GM12864 (cell line): ENCODE results near the gene HSD17B8.

Experiments used
- DNase-seq: peaks from one replicate; pipeline ENCODE4 v3.0.0-alpha.2; 2011; ENCODE audit warnings: low read depth
- H3K4me3 ChIP-seq: 2 replicates; pipeline ENCODE4 v1.5.1; 2011; ENCODE audit warnings: mild to moderate bottlenecking, low read depth, low read length, control low read depth
- TF ChIP-seq, protein P1 (sequence below): IDR thresholded peaks from 2 replicates; pipeline ENCODE4 v1.5.1; 2011; ENCODE audit warnings: low read depth, mild to moderate bottlenecking, moderate library complexity, low read length, control low read depth, inconsistent platforms; ENCODE audit errors: missing control alignments

The HSD17B8 gene

GRCh38 chr6:33236328-33236727, 31.9 kb downstream of the HSD17B8 start:
- no peak overlapping the region for H3K4me3 ChIP-seq
- DNase-seq: no peak
- TF ChIP-seq, protein P1, sequence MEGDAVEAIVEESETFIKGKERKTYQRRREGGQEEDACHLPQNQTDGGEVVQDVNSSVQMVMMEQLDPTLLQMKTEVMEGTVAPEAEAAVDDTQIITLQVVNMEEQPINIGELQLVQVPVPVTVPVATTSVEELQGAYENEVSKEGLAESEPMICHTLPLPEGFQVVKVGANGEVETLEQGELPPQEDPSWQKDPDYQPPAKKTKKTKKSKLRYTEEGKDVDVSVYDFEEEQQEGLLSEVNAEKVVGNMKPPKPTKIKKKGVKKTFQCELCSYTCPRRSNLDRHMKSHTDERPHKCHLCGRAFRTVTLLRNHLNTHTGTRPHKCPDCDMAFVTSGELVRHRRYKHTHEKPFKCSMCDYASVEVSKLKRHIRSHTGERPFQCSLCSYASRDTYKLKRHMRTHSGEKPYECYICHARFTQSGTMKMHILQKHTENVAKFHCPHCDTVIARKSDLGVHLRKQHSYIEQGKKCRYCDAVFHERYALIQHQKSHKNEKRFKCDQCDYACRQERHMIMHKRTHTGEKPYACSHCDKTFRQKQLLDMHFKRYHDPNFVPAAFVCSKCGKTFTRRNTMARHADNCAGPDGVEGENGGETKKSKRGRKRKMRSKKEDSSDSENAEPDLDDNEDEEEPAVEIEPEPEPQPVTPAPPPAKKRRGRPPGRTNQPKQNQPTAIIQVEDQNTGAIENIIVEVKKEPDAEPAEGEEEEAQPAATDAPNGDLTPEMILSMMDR: no peak

DNA sequence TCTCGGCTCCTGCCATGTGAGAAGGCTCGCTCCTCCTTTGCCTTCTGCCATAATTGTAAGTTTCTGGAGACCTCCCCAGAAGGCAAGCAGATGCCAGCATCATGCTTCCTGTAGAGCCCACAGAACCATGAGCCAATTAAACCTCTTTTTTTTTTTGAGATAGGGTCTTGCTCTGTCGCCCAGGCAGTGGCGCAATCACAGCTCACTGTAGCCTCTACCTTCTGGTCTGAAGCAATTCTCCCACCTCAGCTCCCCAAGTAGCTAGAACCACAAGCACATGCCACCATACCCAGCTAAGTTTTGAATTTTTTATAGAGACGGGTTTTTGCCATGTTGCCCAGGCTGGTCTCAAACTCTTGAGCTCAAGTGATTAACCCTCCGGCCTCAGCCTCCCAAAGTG, 32.4 kb downstream of the HSD17B8 start:
- no peak for DNase-seq
- H3K4me3 ChIP-seq: no peak overlapping the region
- TF ChIP-seq, protein P1: no peak

DNA sequence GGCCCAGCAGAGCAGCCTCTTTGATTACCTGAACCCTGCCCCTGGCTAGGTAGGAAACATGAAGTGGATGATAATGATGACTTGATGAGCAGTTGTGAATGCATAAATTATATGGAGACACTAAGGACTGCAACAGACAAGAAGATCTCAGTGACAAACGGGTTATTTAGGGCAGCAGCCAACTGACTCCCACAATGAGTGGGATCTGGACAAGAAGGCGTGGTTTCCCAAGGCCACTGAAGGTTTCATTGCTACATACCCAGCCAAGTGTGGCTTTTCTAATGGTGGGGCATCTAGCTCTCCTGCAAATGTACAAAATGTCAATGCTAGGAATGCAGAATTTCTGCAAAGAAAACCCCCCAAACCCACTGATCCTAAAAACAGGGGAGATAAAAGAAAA, 33.3 kb downstream of the HSD17B8 start:
- DNase-seq: no peak

GRCh38 chr6:33241968-33242367, 37.5 kb downstream of the HSD17B8 start:
- H3K4me3 ChIP-seq: no peak overlapping the region
- TF ChIP-seq, protein P1: no peak
- no peak for DNase-seq

More for the DNA sequence above, 33.3 kb downstream of the HSD17B8 start:
- H3K4me3 ChIP-seq: no peak overlapping the region
- TF ChIP-seq, protein P1: no peak

DNA sequence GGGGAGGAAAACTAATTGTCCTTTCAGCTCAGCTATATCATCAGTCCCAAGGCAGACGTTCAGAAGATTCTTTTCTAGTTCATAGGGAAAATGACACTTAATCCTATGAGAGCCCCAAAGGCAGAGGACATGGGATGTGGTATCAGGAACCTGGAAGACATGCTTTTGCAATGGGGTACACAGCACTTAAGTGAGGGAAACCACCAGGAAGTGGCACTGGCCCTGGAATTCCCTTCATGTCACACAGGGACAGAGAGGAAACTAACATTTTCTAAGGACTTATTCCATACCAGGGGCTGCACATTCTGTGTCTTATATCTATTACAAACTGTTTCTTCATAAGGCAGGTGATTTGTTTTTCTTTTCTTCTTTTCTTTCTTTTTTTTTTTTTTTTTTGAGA, 39.0 kb downstream of the HSD17B8 start:
- no peak overlapping the region for H3K4me3 ChIP-seq
- TF ChIP-seq, protein P1: no peak
- DNase-seq: no peak

- peak; percentile 72 for DNase-seq
- TF ChIP-seq, protein P1: peak; percentile 99
- peak overlapping the region; percentile 78 for H3K4me3 ChIP-seq
Measured at GRCh38 chr6:33247977-33248642, 43.7 kb downstream of the HSD17B8 start.

GRCh38 chr6:33248643-33248931, 44.1 kb downstream of the HSD17B8 start:
- DNase-seq: no peak
- TF ChIP-seq, protein P1: no peak
- peak overlapping the region; percentile 78 for H3K4me3 ChIP-seq
